Neural progenitor cell (in vitro differentiated cells): Measurements from ENCODE around the gene SHROOM4. TPM values are rescaled to one million over a fixed set of nuclear protein-coding genes. Genes with fewer than 3 reads are reported as not detected.

Experiments used
- DNase-seq: peaks from one replicate; pipeline ENCODE4 v3.0.0-alpha.2; 2016; ENCODE audit warnings: low spot score
- H2AFZ ChIP-seq: fragments of 200-600 bp; sonication (generic); replicated peaks from 2 replicates; pipeline ENCODE4 v1.6.1; 2016; ENCODE audit warnings: antibody characterized with exemption
- H3F3A ChIP-seq: fragments of 200-600 bp; sonication (generic); 2 replicates; pipeline ENCODE4 v1.6.1; 2016; ENCODE audit warnings: antibody characterized with exemption, low read depth
- H3K27ac ChIP-seq: fragments of 200-600 bp; sonication (generic); 2 replicates; pipeline ENCODE4 v1.5.1; 2016; ENCODE audit warnings: mild to moderate bottlenecking
- H3K27me3 ChIP-seq: fragments of 200-600 bp; sonication (generic); 2 replicates; pipeline ENCODE4 v1.6.1; 2016; ENCODE audit warnings: mild to moderate bottlenecking, moderate library complexity
- H3K36me3 ChIP-seq: fragments of 200-600 bp; sonication (generic); 2 replicates; pipeline ENCODE4 v1.5.1; 2016
- H3K4me1 ChIP-seq: fragments of 200-600 bp; sonication (generic); 2 replicates; pipeline ENCODE4 v1.6.1; 2016; ENCODE audit warnings: mixed run types
- H3K4me2 ChIP-seq: fragments of 200-600 bp; sonication (generic); 2 replicates; pipeline ENCODE4 v1.6.1; 2016
- H3K4me3 ChIP-seq: fragments of 200-600 bp; sonication (generic); 2 replicates; pipeline ENCODE4 v1.5.1; 2016
- H3K79me2 ChIP-seq: fragments of 200-600 bp; sonication (generic); 2 replicates; pipeline ENCODE4 v1.6.1; 2016; ENCODE audit warnings: low read depth
- H3K9ac ChIP-seq: fragments of 200-600 bp; sonication (generic); 2 replicates; pipeline ENCODE4 v1.6.1; 2016
- H3K9me3 ChIP-seq: fragments of 200-600 bp; sonication (generic); 2 replicates; pipeline ENCODE4 v1.5.1; 2016; ENCODE audit warnings: low read depth
- H4K20me1 ChIP-seq: fragments of 200-600 bp; sonication (generic); 2 replicates; pipeline ENCODE4 v1.6.1; 2016; ENCODE audit warnings: low read depth
- H3K27ac Mint-ChIP-seq: 3 replicates; pipeline ENCODE4 v1.8.0; 2021; ENCODE audit warnings: mixed read lengths
- H3K27me3 Mint-ChIP-seq: 2 replicates; pipeline ENCODE4 v1.8.0; 2022; ENCODE audit warnings: low read depth, mild to moderate bottlenecking, inconsistent platforms, moderate library complexity, mixed read lengths; ENCODE audit not compliant: insufficient read depth
- H3K36me3 Mint-ChIP-seq: 3 replicates; pipeline ENCODE4 v1.8.0; 2021; ENCODE audit warnings: mixed read lengths
- H3K4me1 Mint-ChIP-seq: 3 replicates; pipeline ENCODE4 v1.8.0; 2021; ENCODE audit warnings: mixed read lengths
- H3K4me3 Mint-ChIP-seq: 3 replicates; pipeline ENCODE4 v1.8.0; 2021; ENCODE audit warnings: mild to moderate bottlenecking, moderate library complexity, mixed read lengths
- H3K9me3 Mint-ChIP-seq: 3 replicates; pipeline ENCODE4 v1.8.0; 2020; ENCODE audit warnings: mixed read lengths
- EZH2 ChIP-seq: fragments of 200-600 bp; sonication (generic); IDR thresholded peaks from 2 replicates; pipeline ENCODE4 v1.6.1; 2017; ENCODE audit warnings: antibody characterized with exemption, mild to moderate bottlenecking, moderate library complexity
- EZH2phosphoT487 ChIP-seq: fragments of 200-600 bp; sonication (generic); IDR thresholded peaks from 2 replicates; pipeline ENCODE4 v1.6.1; 2017; ENCODE audit warnings: antibody characterized with exemption
- small RNA-seq: library from RNA; depleted of rRNA; stranded (forward); fragments of <200 nt; gene quantifications from one replicate; pipeline ENCODE3, GENCODE V24; 2015
- total RNA-seq: library from RNA; depleted of rRNA; stranded (reverse); fragments of >200 nt; gene quantifications from 2 replicates; pipeline ENCODE4 v1.2.3, GENCODE V29; 2015; ENCODE audit warnings: low replicate concordance
- TF ChIP-seq, protein P1 (sequence below): fragments of 200-600 bp; sonication (generic); IDR thresholded peaks from 2 replicates; pipeline ENCODE4 v1.5.1; 2017; ENCODE audit warnings: antibody characterized with exemption, mild to moderate bottlenecking

Gene SHROOM4
- total RNA-seq, 1 donor from 2014 or later, result 3.0 TPM

DNA sequence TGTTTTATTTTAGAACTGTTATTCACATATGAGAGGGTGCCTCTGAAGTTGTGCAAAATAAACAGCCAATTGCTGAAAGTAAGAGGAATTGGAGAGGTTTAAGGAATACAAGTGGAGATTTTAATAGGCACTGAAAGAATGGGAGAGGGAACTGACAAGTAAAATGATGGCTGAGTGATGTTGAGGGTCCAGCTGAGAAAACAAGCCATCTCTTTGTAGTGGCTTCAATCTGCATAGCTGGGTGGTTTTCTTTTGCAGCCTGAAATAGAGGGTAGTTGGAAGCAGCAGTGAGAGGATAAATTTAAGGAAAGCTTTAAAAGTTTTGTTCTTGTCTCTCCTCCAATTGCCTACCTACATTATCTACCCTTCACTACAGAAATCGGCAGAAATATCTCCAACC is 236.7 kb downstream of the SHROOM4 start:
- Histone ChIP-seq H3K27me3 (no peaks in the 10 kb centered on the region), H3K9ac (no peak overlapping the region), H3K79me2 (no peaks in the 10 kb centered on the region), H3F3A (no peaks in the 10 kb centered on the region), H3K4me3 (no peak overlapping the region), H3K4me2 (no peak overlapping the region), H3K4me1 (no peaks in the 10 kb centered on the region), H4K20me1 (no peaks in the 10 kb centered on the region), H2AFZ (no peak overlapping the region), H3K9me3 (no peaks in the 10 kb centered on the region), H3K27ac (no peak overlapping the region), H3K36me3 (no peaks in the 10 kb centered on the region)
- Mint-ChIP-seq H3K4me1 (no peaks in the 10 kb centered on the region), H3K9me3 (no peaks in the 10 kb centered on the region), H3K27me3 (peaks cover 2% of the 10 kb centered on the region), H3K4me3 (no peak overlapping the region), H3K27ac (no peak overlapping the region), H3K36me3 (no peaks in the 10 kb centered on the region)
- TF ChIP-seq, protein P1, sequence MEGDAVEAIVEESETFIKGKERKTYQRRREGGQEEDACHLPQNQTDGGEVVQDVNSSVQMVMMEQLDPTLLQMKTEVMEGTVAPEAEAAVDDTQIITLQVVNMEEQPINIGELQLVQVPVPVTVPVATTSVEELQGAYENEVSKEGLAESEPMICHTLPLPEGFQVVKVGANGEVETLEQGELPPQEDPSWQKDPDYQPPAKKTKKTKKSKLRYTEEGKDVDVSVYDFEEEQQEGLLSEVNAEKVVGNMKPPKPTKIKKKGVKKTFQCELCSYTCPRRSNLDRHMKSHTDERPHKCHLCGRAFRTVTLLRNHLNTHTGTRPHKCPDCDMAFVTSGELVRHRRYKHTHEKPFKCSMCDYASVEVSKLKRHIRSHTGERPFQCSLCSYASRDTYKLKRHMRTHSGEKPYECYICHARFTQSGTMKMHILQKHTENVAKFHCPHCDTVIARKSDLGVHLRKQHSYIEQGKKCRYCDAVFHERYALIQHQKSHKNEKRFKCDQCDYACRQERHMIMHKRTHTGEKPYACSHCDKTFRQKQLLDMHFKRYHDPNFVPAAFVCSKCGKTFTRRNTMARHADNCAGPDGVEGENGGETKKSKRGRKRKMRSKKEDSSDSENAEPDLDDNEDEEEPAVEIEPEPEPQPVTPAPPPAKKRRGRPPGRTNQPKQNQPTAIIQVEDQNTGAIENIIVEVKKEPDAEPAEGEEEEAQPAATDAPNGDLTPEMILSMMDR, result no peak
- no peak for TF ChIP-seq EZH2phosphoT487
- TF ChIP-seq EZH2, result no peak
- no peak for DNase-seq

DNA sequence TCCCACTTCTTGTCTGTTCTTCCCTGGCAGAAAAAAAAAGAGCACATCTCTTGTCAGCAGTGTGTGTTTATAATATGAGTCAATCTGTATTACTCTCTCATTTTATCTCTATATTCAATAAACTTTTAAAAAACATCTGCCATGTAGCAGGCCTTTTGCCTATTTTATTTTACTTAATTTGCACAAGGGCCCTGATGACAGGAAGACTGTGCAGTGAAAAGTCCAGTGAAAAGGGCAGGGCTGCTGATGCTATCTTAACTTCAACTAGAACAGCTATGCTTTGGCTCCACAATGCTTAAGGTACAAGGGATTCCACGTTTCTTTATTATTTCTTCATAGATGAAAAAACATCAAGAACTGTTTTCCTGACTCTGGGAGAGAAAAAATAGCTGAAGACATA is 246.4 kb downstream of the SHROOM4 start:
- no peak overlapping the region for H3K9ac ChIP-seq
- H3K9me3 ChIP-seq, result no peaks in the 10 kb centered on the region
- H3K9me3 Mint-ChIP-seq, result peaks cover 5% of the 10 kb centered on the region
- no peaks in the 10 kb centered on the region for H3K36me3 Mint-ChIP-seq
- no peaks in the 10 kb centered on the region for H3K27me3 Mint-ChIP-seq
- TF ChIP-seq, protein P1, result no peak
- TF ChIP-seq EZH2phosphoT487 (no peak), EZH2 (no peak)
- no peaks in the 10 kb centered on the region for H3K27me3 ChIP-seq
- H3K4me2 ChIP-seq, result no peak overlapping the region
- DNase-seq, result no peak
- H2AFZ ChIP-seq, result no peak overlapping the region
- no peaks in the 10 kb centered on the region for H3F3A ChIP-seq
- no peak overlapping the region for H3K4me3 ChIP-seq
- H4K20me1 ChIP-seq, result no peaks in the 10 kb centered on the region
- no peaks in the 10 kb centered on the region for H3K4me1 ChIP-seq
- H3K79me2 ChIP-seq, result no peaks in the 10 kb centered on the region
- H3K4me3 Mint-ChIP-seq, result no peak overlapping the region
- no peak overlapping the region for H3K27ac Mint-ChIP-seq
- H3K4me1 Mint-ChIP-seq, result peaks cover 4% of the 10 kb centered on the region
- H3K27ac ChIP-seq, result no peak overlapping the region
- no peaks in the 10 kb centered on the region for H3K36me3 ChIP-seq

DNA sequence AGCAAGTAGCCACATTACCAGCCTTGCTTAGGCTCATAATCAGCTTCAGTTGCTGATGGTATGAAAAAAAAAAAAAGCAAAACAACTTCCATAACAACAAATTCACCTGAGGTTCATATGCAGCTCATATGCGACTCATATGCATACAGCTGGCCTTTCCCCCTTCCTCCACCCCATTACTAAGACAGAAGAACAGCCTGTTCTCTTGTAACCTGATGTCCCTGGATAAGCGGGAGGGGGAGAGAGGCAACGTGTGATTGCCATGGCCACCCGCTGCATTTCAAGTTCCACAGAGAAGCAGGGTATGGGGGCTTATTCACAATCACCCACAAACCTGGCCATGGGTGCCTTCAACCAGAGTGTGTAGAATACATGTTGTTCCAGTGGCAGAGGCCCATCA is 248.3 kb downstream of the SHROOM4 start:
- H3K9me3 ChIP-seq, result no peaks in the 10 kb centered on the region
- H3K9me3 Mint-ChIP-seq, result peaks cover 2% of the 10 kb centered on the region
- no peaks in the 10 kb centered on the region for H3K36me3 Mint-ChIP-seq

More for the DNA sequence above, 248.3 kb downstream of the SHROOM4 start:
- H3K27me3 ChIP-seq, result no peaks in the 10 kb centered on the region
- no peak overlapping the region for H3K4me3 Mint-ChIP-seq
- H3K9ac ChIP-seq, result no peak overlapping the region
- no peak for DNase-seq
- H3K4me2 ChIP-seq, result no peak overlapping the region
- TF ChIP-seq EZH2, result no peak
- TF ChIP-seq, protein P1, result no peak
- TF ChIP-seq EZH2phosphoT487, result no peak
- H3K4me1 ChIP-seq, result no peaks in the 10 kb centered on the region
- H3F3A ChIP-seq, result no peaks in the 10 kb centered on the region
- no peaks in the 10 kb centered on the region for H3K27me3 Mint-ChIP-seq
- H3K4me1 Mint-ChIP-seq, result peaks cover 4% of the 10 kb centered on the region
- H3K4me3 ChIP-seq, result no peak overlapping the region
- H3K27ac Mint-ChIP-seq, result no peak overlapping the region
- no peaks in the 10 kb centered on the region for H3K36me3 ChIP-seq
- H4K20me1 ChIP-seq, result no peaks in the 10 kb centered on the region
- H3K27ac ChIP-seq, result no peak overlapping the region
- H3K79me2 ChIP-seq, result no peaks in the 10 kb centered on the region
- H2AFZ ChIP-seq, result no peak overlapping the region

Small RNA genes lying within 50 kb of the gene (small RNA-seq; reads per million reads assigned to genes)
- gene RNU6-935P, result not detected

Other genes with a start within 250 kb of the SHROOM4 start
- not detected in 2 replicates for gene BMP15, start 96.5 kb upstream of the SHROOM4 start, total RNA-seq